ENCODE measurements around the gene GNG3.

GNG3 gene

DNA sequence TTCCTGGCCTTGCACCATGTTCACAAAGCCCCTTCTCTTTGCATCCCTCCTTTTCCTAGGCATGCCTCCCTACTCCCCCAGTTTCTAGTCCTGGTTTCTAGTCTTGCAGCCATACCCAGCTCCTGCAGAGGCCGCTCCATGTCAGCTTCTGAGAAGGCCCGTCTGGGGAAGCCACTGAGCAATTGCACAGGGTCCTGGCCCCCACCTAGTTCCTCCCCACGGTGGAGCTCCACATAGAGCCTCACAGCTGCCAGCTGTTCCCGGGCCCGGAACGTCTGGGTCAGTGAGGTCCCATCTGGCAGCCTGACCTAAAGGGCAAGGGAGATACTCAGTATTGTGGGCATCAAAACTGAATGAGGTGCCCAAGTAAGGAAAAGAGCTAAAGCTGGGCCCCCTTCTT lies 30.8 kb upstream of the GNG3 start:
- no peak for DNase-seq (ENCODE audit: extremely low spot score)
- ChIA-PET CTCF (interaction anchor here (1.2 to 2.4 kb wide), 5 partner anchors 10 to 24 kb away, joined by 3 to 8 read pairs (median 8); partner anchors contain the start of genes C11orf98, CSKMT and INTS5), POLR2A (interaction anchor here (9.8 kb wide), 1 partner anchor 11 kb away, joined by 95 read pairs; the partner anchor contains the start of genes C11orf98 and CSKMT)
- TF ChIP-seq, protein P1, sequence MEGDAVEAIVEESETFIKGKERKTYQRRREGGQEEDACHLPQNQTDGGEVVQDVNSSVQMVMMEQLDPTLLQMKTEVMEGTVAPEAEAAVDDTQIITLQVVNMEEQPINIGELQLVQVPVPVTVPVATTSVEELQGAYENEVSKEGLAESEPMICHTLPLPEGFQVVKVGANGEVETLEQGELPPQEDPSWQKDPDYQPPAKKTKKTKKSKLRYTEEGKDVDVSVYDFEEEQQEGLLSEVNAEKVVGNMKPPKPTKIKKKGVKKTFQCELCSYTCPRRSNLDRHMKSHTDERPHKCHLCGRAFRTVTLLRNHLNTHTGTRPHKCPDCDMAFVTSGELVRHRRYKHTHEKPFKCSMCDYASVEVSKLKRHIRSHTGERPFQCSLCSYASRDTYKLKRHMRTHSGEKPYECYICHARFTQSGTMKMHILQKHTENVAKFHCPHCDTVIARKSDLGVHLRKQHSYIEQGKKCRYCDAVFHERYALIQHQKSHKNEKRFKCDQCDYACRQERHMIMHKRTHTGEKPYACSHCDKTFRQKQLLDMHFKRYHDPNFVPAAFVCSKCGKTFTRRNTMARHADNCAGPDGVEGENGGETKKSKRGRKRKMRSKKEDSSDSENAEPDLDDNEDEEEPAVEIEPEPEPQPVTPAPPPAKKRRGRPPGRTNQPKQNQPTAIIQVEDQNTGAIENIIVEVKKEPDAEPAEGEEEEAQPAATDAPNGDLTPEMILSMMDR (IDR thresholded peaks at IDR 0.05; ENCODE audit: control extremely low read depth, extremely low read depth, low read depth, missing control alignments), result no peak

DNA sequence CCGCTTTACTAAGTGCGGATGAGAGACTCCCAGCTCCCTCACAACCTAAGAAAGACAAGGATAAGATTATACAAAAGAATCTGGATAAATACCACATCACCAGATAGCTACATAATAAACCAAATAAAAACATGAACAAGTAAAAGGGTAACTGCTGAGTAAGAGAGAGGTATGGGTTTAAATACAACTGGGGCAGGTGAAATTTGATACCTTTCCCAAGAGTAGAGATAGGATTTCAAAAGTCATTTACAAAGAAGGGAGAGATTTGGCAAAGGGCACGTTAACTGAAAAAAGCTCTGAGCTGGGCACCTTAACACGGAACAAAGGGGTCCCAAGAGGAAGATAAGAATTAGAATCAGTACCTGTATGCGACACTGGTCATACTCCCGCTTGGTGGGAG lies 30.3 kb upstream of the GNG3 start:
- ChIA-PET CTCF (interaction anchor here (1.2 to 2.4 kb wide), 5 partner anchors 10 to 24 kb away, joined by 3 to 8 read pairs (median 8); partner anchors contain the start of genes C11orf98, CSKMT and INTS5), POLR2A (interaction anchor here (0.7 to 9.8 kb wide), 2 partner anchors 11 to 207 kb away, joined by 7 to 95 read pairs; partner anchors contain the start of genes C11orf98 and CSKMT)
- DNase-seq (ENCODE audit: extremely low spot score), result no peak
- TF ChIP-seq, protein P1 (IDR thresholded peaks at IDR 0.05; ENCODE audit: control extremely low read depth, extremely low read depth, low read depth, missing control alignments), result no peak

DNA sequence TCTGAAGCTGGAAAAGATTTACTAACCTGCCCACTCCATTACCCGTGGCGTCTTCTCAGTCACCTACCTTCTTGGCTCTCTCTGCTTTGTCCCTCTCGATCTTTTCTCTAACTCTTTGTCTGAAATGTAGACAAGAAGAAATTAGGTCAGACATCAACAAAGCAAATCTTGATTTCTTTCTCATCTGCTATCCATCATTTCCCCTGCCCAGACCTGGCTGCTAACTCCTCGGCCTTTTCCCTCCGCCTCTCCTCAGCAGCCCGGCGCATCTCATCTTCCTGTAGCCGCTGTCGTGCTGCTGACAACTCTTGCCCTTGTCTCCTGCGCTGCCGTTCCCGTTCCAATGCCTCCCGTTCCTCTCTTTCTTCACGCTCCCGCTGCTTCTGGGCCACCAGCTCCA lies 29.8 kb upstream of the GNG3 start:
- ChIA-PET POLR2A (interaction anchor here (0.7 to 9.8 kb wide), 2 partner anchors 12 to 207 kb away, joined by 7 to 95 read pairs; partner anchors contain the start of genes C11orf98 and CSKMT), CTCF (interaction anchor here (1.3 to 2.4 kb wide), 4 partner anchors 11 to 25 kb away, joined by 3 to 8 read pairs (median 8); partner anchors contain the start of genes C11orf98, CSKMT and INTS5)
- TF ChIP-seq, protein P1 (IDR thresholded peaks at IDR 0.05; ENCODE audit: control extremely low read depth, extremely low read depth, low read depth, missing control alignments), result no peak
- no peak for DNase-seq (ENCODE audit: extremely low spot score)

DNA sequence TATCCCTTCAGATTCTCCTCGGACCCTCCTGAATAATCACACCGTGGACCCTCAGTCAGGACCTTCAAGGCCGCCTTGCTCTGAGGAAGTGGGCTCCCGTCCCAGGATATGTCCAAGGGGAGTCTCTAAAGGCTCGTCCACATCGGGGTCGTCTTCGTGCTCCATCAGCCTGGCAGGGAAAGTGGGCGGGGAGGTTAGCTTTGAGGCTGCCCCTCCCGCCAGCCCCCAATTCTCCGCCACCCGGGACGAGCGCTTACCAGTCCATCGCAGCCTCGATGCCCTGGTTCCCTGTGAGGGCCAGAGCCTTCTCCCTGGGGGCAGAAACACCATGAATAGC lies 29.1 kb upstream of the GNG3 start:
- TF ChIP-seq, protein P1 (IDR thresholded peaks at IDR 0.05; ENCODE audit: control extremely low read depth, extremely low read depth, low read depth, missing control alignments), result no peak
- no peak for DNase-seq (ENCODE audit: extremely low spot score)
- ChIA-PET CTCF (interaction anchor here (1.0 kb wide), 1 partner anchor 254 kb away, joined by 3 read pairs; no protein-coding TSS in a partner anchor), POLR2A (interaction anchor here (0.5 to 9.8 kb wide), 2 partner anchors 10 to 13 kb away, joined by 10 to 95 read pairs; partner anchors contain the start of genes C11orf98 and CSKMT)

DNA sequence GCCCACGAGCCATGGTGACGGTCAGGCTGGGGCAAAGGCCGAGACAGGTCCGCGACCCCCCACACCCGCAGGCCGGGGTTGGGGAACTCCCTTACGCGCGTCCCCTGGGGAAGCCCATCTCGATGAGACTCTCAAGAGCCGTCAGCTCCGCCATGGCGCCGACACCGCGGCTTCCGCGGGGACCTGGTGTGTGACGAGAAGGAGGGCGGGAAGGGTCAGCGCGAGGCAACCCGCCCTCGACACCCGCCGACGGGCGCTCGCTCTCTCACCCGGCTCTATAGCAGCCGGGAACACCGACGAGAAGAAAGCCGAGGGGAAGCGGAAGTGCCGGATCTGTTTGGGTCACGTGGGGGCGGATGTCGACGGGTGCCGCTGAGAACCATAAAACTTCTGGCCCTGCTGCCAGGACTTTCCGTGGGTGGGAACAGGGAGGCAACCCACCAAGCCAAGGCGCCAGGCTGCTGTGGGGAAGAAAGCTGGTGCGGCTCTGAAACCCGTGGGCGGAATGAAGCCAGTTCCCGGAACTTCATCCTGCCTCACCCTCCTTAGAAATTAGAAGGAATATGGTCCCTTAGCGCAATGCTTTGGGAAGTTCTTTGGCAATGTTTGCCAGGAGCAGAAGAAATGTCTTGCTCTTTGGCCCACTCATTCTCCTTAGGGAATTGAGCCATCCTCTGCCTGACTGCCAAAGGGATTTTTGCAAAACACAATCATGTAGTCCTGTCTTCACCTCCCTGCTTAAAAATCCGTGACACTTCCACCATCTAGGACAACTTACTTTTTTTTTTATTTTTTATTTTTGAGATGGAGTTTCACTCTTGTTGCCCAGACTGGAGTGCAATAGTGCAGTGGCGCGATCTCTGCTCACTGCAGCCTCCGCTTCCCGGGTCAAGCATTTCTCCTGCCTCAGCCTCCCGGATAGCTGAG lies 28.4 kb upstream of the GNG3 start, which contains the start of gene UBXN1:
UBXN1 (minus strand) TSS at position 304 of the 927 bp plus-strand sequence; CDS start at position 154, 150 bp downstream.
- ChIA-PET CTCF (interaction anchor here (1.0 to 3.5 kb wide), 7 partner anchors 13 to 254 kb away, joined by 3 to 59 read pairs (median 4); partner anchors contain the start of genes C11orf98, CSKMT and LRRN4CL), POLR2A (interaction anchor here (0.5 to 9.8 kb wide), 3 partner anchors 11 to 88 kb away, joined by 3 to 95 read pairs (median 10); partner anchors contain the start of genes C11orf98, CSKMT and TUT1)
- DNase-seq (ENCODE audit: extremely low spot score), result peak; percentile 93
- TF ChIP-seq, protein P1 (IDR thresholded peaks at IDR 0.05; ENCODE audit: control extremely low read depth, extremely low read depth, low read depth, missing control alignments), result no peak

DNA sequence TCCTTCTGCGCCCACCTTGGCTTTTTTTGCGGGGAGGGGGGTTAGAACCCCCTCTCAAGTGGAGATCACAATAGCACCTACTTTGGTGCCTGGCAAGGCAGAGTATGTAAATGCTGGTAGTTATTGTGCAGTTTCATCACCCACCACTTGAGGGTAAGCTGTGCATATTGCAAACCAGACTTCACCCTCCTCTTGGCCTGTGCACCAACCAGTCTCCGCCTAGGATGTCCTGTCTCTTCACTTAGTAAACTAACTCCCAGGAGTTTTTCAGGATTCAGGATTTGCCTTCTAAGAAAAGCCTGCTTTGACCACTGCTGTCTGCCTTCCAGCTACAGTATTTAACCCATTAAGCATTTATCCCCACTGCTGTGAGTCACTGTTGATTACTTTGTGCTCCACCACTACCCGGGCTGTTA lies 26.6 kb upstream of the GNG3 start:
- TF ChIP-seq, protein P1 (IDR thresholded peaks at IDR 0.05; ENCODE audit: control extremely low read depth, extremely low read depth, low read depth, missing control alignments), result peak; percentile 60
- POLR2A ChIA-PET, result interaction anchor here (1.1 to 9.8 kb wide), 2 partner anchors 15 to 89 kb away, joined by 4 to 95 read pairs; partner anchors contain the start of genes C11orf98, CSKMT and TUT1
- peak; percentile 56 for DNase-seq (ENCODE audit: extremely low spot score)
- CTCF ChIA-PET, result interaction anchor here (0.7 to 3.7 kb wide), 25 partner anchors 9 to 285 kb away, joined by 3 to 59 read pairs (median 4); partner anchors contain the start of genes BSCL2, C11orf98, CSKMT and GANAB
